ENCODE data around the gene MTA2.

Gene MTA2

DNA sequence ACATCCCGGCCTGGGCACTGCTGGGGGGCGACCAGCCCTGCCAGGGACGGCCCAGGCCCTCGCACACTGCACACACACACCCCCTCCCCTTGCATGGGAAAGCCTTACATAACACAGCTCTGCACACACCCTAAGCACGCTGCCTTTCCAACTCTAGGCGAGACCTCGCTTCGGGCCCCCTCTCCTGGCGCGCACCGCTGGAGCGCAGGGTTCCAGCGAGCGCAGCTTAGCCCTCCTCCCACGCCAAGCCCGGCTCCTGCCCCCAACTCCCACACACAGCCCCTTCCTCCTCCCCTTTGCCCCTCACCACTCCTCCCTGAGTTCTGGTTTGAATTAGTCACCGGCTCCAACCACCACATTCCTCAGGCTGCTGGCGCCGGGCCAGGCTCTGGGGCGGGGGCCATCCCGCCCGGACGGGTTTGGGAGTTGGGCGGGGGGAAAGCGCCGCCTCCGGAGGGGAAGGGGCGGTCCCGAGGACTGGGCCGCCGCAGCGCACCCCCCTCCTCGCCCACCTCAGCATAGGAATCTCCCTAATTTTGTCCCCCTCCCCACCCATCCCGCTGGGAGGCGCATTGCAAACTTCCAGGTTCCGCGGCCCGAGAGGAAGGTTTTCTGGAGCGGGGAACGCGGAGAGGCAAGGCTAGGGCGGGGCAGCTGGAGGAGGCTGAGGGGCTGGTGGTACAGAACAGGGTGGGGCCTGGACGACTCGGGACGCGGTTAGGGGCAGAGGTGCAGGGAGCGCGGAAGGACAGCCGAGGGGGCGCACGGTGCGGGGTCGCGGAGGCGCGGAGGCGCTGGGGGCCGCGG lies 56.0 kb downstream of the MTA2 start:
- DNase-seq: peak in 2 of 3 experiments; percentile 30 to 38

DNA sequence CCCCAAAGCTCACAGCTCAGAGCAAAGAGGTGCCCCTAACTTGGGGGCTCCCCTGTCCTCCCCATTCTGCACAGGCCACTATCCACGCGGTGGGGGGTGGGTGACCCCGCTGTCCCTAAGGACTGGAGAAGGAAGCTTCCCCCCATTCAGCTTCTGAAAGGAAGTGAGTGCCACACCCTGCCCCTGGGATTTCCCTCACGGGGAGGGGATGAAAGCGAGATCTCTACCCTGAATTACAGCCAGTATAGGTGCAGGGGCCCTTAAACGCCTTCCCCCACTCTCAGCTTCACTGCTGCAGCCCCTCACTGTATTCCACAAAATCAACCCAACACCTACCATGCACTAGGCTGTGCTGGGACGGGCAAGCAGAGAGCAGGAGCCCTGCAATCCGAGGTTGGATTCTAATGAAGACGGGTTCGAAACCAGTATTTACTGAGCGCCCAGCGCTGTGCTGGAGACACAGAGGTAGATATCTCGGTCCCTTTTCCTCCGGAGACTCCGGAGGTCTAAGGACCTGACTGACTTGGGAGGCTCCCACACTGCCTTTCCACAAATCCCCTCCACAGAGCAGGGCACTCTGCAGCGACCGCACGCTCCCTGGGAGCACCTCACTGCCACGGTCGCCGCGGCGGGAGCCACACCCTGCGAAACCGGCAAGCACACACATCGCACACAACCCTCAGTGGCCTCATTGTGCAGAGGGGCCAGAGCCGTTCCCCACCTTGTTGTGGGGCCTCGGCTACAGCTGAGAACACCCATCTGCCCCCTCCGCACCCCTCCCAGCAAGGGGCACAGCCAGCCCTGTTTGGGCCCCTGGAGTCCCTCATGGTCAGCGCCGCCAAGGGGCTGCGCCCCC lies 56.9 kb downstream of the MTA2 start:
- DNase-seq: peak in 2 of 3 experiments; percentile 11 to 30

DNA sequence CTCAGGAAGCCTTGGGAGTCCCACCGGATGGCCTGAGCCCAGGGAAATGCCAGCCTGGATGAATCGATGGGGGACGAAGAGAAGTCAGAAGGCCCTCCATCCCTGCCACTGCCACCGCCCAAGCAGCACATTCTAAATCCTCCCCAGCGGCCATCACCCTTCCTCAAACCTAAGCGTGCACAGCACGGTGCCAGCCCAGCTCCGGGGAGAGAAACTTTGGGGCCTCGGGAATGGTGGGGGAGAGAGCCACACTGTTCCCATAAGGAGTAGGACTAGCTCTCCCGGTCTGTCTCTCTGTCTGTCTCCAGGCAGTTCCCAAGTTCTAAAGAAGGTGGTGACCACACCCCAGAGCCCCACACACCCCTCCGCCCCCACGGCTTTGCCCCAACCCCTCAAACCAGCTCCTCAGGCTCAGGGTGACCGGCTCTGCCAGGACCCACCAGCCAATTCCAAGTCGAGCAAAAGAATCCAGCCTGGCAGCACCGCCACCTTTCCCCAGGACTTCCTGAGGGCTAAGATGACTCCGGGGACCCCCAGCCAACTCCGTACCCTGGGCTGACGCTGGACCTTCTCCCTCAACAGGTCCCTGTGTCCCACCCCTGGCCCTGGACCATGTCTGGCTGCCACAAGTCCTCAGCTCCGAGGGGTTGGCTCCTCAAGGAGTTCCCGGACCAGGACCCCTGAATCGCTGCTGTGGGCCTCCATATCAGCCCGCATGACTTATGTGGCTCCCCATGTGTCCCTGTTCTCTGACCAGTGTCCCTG lies 57.8 kb downstream of the MTA2 start:
- no peak for DNase-seq

Data from NCI-H1417 (cell line).